HepG2 (cell line): ENCODE data around the gene SPAG5. TPM values are rescaled to one million over a fixed set of nuclear protein-coding genes. Genes with fewer than 3 reads are reported as not detected.

Experiments used
- ARNT2 ChIP-seq: sonication (generic); formaldehyde crosslinking; IDR thresholded peaks from 2 replicates; pipeline ENCODE4 v1.8.0; 2022; ENCODE audit warnings: mild to moderate bottlenecking, low read depth, missing genetic modification reagents, moderate library complexity
- ATF7 ChIP-seq, 2 experiments: fragments of 450-650 bp in 1 of 2; sonication (generic) in 1 of 2; formaldehyde crosslinking in 1 of 2; IDR thresholded peaks; 2 replicates each; pipeline versions ENCODE4 v1.4.0 to v1.6.1; 2016 to 2020; ENCODE audit warnings: antibody characterized with exemption in 1 of 2, mild to moderate bottlenecking in 1 of 2, missing genetic modification reagents in 1 of 2
- CHCHD3 ChIP-seq: sonication (generic); formaldehyde crosslinking; IDR thresholded peaks from 2 replicates; pipeline ENCODE4 v1.8.0; 2022; ENCODE audit warnings: mild to moderate bottlenecking, missing genetic modification reagents, moderate library complexity
- FOXO1 ChIP-seq: sonication (generic); formaldehyde crosslinking; IDR thresholded peaks from 2 replicates; pipeline ENCODE4 v1.4.0; 2020; ENCODE audit warnings: missing genetic modification reagents
- HNRNPH1 ChIP-seq: fragments of 200-400 bp; formaldehyde crosslinking; optimal IDR thresholded peaks from 2 replicates; pipeline ENCODE3; 2017; ENCODE audit warnings: mild to moderate bottlenecking, low read depth, low read length
- KLF12 ChIP-seq: sonication (generic); formaldehyde crosslinking; IDR thresholded peaks from 2 replicates; pipeline ENCODE4 v1.4.0; 2020; ENCODE audit warnings: missing genetic modification reagents, borderline replicate concordance
- MED1 ChIP-seq: sonication (generic); formaldehyde crosslinking; IDR thresholded peaks from 2 replicates; pipeline ENCODE4 v1.4.0; 2020; ENCODE audit warnings: missing genetic modification reagents
- PITX1 ChIP-seq: sonication (generic); formaldehyde crosslinking; IDR thresholded peaks from 2 replicates; pipeline ENCODE4 v1.5.1; 2020; ENCODE audit warnings: mild to moderate bottlenecking, missing genetic modification reagents
- RNF2 ChIP-seq: fragments of 450-650 bp; conservative IDR thresholded peaks from 2 replicates; pipeline ENCODE4 v1.6.1; 2016; ENCODE audit warnings: low read depth
- SP2 ChIP-seq: sonication (generic); formaldehyde crosslinking; IDR thresholded peaks from 2 replicates; pipeline ENCODE4 v1.5.1; 2020; ENCODE audit warnings: mild to moderate bottlenecking, missing genetic modification reagents
- SPEN ChIP-seq: sonication (generic); formaldehyde crosslinking; IDR thresholded peaks from 2 replicates; pipeline ENCODE4 v1.5.1; 2020; ENCODE audit warnings: low read depth, mild to moderate bottlenecking, missing genetic modification reagents
- TP53 ChIP-seq: sonication (generic); formaldehyde crosslinking; conservative IDR thresholded peaks from 2 replicates; pipeline ENCODE4 v1.4.0; 2020; ENCODE audit warnings: missing genetic modification reagents
- ZNF101 ChIP-seq: sonication (generic); formaldehyde crosslinking; IDR thresholded peaks from 2 replicates; pipeline ENCODE4 v1.4.0; 2020; ENCODE audit warnings: mild to moderate bottlenecking, low read depth, missing genetic modification reagents, borderline replicate concordance
- ZNF20 ChIP-seq: sonication (generic); formaldehyde crosslinking; IDR thresholded peaks from 2 replicates; pipeline ENCODE4 v1.4.0; 2020; ENCODE audit warnings: mild to moderate bottlenecking, moderate library complexity, missing genetic modification reagents
- ZSCAN20 ChIP-seq: sonication (generic); formaldehyde crosslinking; IDR thresholded peaks from 2 replicates; pipeline ENCODE4 v1.4.0; 2020; ENCODE audit warnings: missing genetic modification reagents, mild to moderate bottlenecking, borderline replicate concordance
- ZSCAN31 ChIP-seq: sonication (generic); formaldehyde crosslinking; IDR thresholded peaks from 2 replicates; pipeline ENCODE4 v1.5.0; 2020; ENCODE audit warnings: low read depth, mild to moderate bottlenecking, missing genetic modification reagents
- polyA plus RNA-seq, 8 experiments: library from polyadenylated mRNA; depleted of rRNA in 3 of 8; stranded (reverse) in 7 of 8; unstranded in 1 of 8; fragments of >200 nt; fragmentation: Illumina TruSeq in 4 of 8; extraction: Trizol in 4 of 8; gene quantifications; 2 replicates each; pipeline versions ENCODE4 v1.2.1 to v1.2.3, GENCODE V29; 2011 to 2016; ENCODE audit warnings: low read depth in 4 of 8, missing spikeins in 1 of 8, mixed read lengths in 1 of 8; ENCODE audit not compliant: insufficient read depth in 1 of 8
- total RNA-seq, 5 experiments: library from RNA; depleted of rRNA; stranded (reverse); fragments of >200 nt; fragmentation: Illumina TruSeq; extraction: Trizol; gene quantifications; 2 replicates each; pipeline ENCODE4 v1.2.3, GENCODE V29; 2016; ENCODE audit warnings: low read depth in 1 of 5
- TF ChIP-seq, protein P1 (sequence below): sonication (generic); formaldehyde crosslinking; IDR thresholded peaks from 2 replicates; pipeline ENCODE4 v1.4.0; 2020; ENCODE audit warnings: missing genetic modification reagents, mild to moderate bottlenecking, borderline replicate concordance
- TF ChIP-seq, protein P2 (sequence below): IDR thresholded peaks from 2 replicates; pipeline ENCODE4 v1.6.1; 2012; ENCODE audit warnings: low read depth, low read length, improper control_type of control experiment
- TF ChIP-seq, protein P3 (sequence below): IDR thresholded peaks from 2 replicates; pipeline ENCODE4 v1.6.1; 2016; ENCODE audit warnings: low read depth, missing genetic modification reagents, missing compliant biosample characterization

Gene SPAG5
- total and polyA plus RNA-seq, 2 of the 13 experiments (the other 11 are each of a cell fraction or from before 2014, with no cell fraction given) = 41.4 to 98.0 TPM

DNA sequence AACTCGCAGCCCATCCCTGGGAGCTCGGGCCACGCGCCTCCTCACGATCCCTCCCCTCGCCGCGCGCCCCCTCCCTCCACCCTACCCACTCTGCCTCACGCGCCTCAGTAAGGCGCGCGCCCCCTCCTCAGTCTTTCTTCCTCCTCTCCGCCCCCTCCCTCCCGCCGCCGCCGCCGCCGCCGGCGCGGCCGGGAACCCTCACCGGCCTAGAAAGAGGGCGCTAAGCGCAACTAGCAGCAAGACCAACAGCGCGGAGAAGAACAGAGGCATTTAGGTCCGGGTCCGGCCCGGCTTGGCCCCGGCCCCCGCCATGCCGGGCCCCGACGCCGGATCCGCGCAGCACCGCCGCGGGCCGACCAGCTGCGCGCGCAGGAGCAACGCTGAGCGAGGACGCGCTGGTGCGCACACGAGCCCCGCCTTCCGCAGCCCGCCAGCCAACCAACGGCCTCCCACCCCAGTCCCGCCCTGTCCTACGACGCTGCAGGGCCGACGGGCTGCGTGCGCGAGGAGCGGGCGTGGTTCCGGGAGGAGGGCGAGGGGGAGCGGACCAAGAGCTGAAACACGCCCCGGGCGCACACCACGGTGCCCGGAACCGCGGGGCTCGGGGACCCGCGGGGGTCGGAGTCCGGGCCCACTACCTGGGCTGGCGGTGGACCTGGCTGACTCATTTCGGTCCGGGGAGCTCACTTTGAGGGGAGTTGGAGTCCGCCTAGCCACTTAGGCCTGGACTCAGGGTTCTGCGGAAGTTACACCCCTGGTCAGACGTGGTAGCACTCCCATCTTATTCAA, 46.2 kb upstream of the SPAG5 start, which contains the start of gene BLTP2 (continued):
- TF ChIP-seq, protein P1, sequence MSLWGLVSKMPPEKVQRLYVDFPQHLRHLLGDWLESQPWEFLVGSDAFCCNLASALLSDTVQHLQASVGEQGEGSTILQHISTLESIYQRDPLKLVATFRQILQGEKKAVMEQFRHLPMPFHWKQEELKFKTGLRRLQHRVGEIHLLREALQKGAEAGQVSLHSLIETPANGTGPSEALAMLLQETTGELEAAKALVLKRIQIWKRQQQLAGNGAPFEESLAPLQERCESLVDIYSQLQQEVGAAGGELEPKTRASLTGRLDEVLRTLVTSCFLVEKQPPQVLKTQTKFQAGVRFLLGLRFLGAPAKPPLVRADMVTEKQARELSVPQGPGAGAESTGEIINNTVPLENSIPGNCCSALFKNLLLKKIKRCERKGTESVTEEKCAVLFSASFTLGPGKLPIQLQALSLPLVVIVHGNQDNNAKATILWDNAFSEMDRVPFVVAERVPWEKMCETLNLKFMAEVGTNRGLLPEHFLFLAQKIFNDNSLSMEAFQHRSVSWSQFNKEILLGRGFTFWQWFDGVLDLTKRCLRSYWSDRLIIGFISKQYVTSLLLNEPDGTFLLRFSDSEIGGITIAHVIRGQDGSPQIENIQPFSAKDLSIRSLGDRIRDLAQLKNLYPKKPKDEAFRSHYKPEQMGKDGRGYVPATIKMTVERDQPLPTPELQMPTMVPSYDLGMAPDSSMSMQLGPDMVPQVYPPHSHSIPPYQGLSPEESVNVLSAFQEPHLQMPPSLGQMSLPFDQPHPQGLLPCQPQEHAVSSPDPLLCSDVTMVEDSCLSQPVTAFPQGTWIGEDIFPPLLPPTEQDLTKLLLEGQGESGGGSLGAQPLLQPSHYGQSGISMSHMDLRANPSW (CRISPR knock-in tag) = no peak
- TF ChIP-seq ZNF20 (no peak), KLF12 (CRISPR knock-in tag) (peak; percentile 84; the same call in 1 of the 2 replicates), RNF2 (no peak), ARNT2 (CRISPR knock-in tag) (peak; percentile 71; the same call in 1 of the 2 replicates), ZNF101 (CRISPR knock-in tag) (no peak), PITX1 (CRISPR knock-in tag) (no peak), ZSCAN31 (CRISPR knock-in tag) (0 out of 2 replicates have a peak, but pooled peaks have one; percentile 56), FOXO1 (no peak), TP53 (CRISPR knock-in tag) (no peak), CHCHD3 (CRISPR knock-in tag) (no peak), ZSCAN20 (CRISPR knock-in tag) (no peak), SPEN (CRISPR knock-in tag) (peak; percentile 95), HNRNPH1 (no peak), SP2 (CRISPR knock-in tag) (peak; percentile 87), MED1 (peak; percentile 63), ATF7 (IDR thresholded peaks at IDR 0.05) (no peak), ATF7 (CRISPR knock-in tag; IDR thresholded peaks at IDR 0.05) (0 out of 2 replicates have a peak, but pooled peaks have one; percentile 17)
- TF ChIP-seq, protein P2, sequence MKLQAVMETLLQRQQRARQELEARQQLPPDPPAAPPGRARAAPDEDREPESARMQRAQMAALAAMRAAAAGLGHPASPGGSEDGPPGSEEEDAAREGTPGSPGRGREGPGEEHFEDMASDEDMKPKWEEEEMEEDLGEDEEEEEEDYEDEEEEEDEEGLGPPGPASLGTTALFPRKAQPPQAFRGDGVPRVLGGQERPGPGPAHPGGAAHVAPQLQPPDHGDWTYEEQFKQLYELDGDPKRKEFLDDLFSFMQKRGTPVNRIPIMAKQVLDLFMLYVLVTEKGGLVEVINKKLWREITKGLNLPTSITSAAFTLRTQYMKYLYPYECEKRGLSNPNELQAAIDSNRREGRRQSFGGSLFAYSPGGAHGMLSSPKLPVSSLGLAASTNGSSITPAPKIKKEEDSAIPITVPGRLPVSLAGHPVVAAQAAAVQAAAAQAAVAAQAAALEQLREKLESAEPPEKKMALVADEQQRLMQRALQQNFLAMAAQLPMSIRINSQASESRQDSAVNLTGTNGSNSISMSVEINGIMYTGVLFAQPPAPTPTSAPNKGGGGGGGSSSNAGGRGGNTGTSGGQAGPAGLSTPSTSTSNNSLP = no peak
- TF ChIP-seq, protein P3, sequence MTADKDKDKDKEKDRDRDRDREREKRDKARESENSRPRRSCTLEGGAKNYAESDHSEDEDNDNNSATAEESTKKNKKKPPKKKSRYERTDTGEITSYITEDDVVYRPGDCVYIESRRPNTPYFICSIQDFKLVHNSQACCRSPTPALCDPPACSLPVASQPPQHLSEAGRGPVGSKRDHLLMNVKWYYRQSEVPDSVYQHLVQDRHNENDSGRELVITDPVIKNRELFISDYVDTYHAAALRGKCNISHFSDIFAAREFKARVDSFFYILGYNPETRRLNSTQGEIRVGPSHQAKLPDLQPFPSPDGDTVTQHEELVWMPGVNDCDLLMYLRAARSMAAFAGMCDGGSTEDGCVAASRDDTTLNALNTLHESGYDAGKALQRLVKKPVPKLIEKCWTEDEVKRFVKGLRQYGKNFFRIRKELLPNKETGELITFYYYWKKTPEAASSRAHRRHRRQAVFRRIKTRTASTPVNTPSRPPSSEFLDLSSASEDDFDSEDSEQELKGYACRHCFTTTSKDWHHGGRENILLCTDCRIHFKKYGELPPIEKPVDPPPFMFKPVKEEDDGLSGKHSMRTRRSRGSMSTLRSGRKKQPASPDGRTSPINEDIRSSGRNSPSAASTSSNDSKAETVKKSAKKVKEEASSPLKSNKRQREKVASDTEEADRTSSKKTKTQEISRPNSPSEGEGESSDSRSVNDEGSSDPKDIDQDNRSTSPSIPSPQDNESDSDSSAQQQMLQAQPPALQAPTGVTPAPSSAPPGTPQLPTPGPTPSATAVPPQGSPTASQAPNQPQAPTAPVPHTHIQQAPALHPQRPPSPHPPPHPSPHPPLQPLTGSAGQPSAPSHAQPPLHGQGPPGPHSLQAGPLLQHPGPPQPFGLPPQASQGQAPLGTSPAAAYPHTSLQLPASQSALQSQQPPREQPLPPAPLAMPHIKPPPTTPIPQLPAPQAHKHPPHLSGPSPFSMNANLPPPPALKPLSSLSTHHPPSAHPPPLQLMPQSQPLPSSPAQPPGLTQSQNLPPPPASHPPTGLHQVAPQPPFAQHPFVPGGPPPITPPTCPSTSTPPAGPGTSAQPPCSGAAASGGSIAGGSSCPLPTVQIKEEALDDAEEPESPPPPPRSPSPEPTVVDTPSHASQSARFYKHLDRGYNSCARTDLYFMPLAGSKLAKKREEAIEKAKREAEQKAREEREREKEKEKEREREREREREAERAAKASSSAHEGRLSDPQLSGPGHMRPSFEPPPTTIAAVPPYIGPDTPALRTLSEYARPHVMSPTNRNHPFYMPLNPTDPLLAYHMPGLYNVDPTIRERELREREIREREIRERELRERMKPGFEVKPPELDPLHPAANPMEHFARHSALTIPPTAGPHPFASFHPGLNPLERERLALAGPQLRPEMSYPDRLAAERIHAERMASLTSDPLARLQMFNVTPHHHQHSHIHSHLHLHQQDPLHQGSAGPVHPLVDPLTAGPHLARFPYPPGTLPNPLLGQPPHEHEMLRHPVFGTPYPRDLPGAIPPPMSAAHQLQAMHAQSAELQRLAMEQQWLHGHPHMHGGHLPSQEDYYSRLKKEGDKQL (CRISPR knock-in tag) = no peak
